ENCODE results near the gene MACROD2.

The MACROD2 gene

GRCh38 chr20:15579688-15580087 lies 1584.4 kb downstream of the MACROD2 start:
- DNase-seq (ENCODE audit: low spot score), result no peak

- no peak for DNase-seq (ENCODE audit: low spot score)
Measured at GRCh38 chr20:15582146-15582760, 1586.9 kb downstream of the MACROD2 start.

DNA sequence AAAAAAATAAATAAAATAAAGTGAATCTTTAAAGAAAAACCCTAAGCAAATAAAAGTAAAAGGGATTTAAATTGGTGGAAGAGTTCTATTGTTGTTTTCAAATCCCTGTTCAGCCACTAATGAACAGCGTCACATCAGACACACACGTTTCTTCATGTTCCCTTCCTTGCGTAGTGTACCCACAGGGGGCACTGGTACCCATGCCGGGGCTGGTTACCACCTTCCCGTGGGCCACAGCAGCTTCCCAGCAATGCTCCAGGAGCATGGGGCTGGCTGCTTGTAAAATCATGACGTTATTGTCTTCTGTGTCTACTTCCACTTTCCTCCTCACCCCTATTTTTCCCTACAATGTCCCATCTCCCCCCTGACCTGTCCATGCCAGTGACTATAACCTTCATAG lies 1589.2 kb downstream of the MACROD2 start:
- no peak for DNase-seq (ENCODE audit: low spot score)

DNA sequence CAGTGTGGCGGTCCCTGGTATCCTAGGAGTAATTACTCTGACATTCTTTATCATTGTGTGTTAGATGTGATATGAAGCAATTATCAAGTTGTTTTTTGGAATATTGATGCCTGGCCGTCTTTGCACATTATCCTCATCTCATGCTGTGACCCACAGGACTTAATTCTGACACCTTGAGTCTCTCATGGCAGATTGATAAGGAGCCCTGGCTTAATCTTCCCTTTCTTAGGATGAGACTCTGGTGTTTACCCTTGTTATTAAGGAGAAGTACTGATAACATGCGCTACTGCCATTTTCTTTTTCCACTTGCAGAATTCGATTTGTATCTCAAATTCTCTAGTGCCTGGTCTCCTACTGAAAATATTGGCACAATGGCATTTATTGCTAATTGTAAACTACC lies 1597.8 kb downstream of the MACROD2 start:
- DNase-seq (ENCODE audit: low spot score), result no peak

GRCh38 chr20:15594158-15594695 lies 1598.9 kb downstream of the MACROD2 start:
- DNase-seq (ENCODE audit: low spot score), result no peak

DNA sequence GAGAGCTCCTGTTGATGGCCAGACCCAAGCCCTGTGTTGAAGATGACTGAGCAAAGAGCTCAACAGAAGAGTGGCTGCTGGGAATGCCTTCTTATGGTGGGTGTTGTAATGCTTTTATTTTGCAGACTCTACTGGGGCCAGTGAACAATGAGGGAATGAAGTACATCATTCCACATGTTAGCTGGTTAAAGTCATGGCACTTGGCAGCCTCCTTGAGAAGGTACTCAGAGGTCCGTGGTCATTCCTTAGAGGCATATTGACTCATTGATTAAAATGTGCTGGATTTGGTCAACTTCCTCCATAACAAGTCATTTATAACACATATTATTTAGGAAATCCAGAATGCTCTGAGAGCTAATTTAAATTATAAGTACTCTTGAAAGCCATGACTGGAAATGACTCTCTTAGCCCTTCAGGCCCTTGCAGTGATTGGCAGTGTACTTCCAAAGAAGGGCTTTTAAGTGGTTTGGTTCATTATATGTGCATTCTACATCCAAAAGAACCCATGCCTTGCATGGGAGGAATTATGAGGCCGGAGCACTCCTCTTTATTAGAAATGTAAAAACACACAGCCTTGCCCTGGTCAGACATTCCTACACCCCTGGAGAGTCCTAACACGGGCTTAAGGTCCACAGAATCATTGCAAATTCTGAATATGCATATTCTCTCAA lies 1601.0 kb downstream of the MACROD2 start:
- DNase-seq (ENCODE audit: low spot score), result no peak

- no peak for DNase-seq (ENCODE audit: low spot score)
Measured at GRCh38 chr20:15597306-15597705, 1602.0 kb downstream of the MACROD2 start.

DNA sequence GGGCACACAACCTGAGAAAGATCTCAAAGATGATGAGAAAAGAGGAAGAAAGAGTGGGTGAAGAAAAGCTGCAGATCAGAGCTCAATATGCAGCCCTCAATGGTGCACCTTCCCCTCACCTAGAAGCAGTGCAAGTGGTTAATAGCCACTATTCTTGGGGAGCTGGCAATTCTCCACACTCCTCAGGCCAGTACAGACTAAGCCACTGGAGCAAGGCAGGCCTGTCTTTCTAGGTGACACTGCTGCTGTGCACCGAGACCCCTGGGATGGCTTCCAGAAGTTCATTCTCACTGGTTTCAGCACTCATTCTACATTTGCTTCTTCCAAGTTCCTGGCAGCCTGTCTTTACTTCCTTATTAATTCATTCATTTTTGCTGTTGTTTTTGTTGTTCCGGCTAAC lies 1604.6 kb downstream of the MACROD2 start:
- DNase-seq (ENCODE audit: low spot score), result no peak

- DNase-seq (ENCODE audit: low spot score), result no peak
Measured at GRCh38 chr20:15600565-15600964, 1605.2 kb downstream of the MACROD2 start.

GRCh38 chr20:15603506-15603905 lies 1608.2 kb downstream of the MACROD2 start:
- no peak for DNase-seq (ENCODE audit: low spot score)

DNA sequence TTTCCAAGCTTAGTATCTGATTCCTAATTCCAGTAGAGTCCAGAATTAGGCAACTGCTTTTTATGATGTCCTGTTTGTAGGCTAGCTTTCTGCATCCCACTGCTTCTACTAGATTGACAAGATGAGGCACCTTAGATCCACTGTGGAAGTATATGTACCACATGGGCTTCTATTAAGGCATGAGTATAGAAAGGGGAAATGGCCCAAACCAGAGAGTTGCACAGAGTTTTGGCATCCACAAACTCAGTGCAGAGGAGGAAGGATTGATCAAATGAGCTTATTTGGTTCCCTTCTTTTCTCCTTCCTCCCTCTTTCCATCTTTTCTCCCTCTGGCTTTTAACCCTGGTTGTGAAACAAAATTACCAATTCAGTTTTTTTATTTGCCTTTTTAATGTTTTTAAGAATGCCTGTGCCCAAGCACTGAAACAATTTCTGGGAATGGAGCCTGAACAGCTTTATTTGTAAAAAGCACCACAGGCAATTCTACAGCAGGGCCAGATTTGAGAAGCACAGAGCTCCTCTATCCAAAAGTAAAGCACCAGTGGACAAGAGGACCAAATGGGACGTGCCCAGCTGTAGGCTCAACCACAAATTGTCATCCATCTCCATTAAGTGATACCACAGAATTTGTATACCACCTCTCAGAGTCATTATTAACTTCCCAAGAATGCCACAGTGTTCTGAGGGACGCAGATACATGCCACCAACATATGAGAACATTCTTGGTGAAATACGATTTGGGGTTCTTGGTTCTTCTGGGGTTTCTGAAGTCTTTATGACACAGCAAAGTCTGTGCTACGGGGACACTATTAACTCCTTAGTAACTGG lies 1608.9 kb downstream of the MACROD2 start:
- no peak for DNase-seq (ENCODE audit: low spot score)

DNA sequence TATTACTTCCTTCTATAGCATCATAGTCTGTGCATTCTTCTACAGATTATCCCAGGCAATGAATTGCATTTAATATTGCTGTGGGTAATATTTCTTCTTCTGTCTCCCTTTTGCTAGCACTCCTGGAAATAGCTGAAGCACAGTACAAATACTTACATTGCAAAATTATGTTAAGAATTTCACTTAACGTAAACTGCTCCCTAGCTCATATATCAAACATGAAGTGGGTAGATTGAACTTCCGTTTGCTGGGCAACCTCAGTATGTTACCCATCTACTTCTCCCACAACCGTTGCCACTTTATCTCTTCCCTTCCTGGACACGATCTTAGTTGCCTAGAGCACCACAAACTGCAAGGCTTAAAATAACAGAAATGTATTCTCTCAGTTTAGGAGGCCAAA lies 1614.6 kb downstream of the MACROD2 start:
- no peak for DNase-seq (ENCODE audit: low spot score)

GRCh38 chr20:15610787-15611186 lies 1615.5 kb downstream of the MACROD2 start:
- DNase-seq (ENCODE audit: low spot score), result no peak

DNA sequence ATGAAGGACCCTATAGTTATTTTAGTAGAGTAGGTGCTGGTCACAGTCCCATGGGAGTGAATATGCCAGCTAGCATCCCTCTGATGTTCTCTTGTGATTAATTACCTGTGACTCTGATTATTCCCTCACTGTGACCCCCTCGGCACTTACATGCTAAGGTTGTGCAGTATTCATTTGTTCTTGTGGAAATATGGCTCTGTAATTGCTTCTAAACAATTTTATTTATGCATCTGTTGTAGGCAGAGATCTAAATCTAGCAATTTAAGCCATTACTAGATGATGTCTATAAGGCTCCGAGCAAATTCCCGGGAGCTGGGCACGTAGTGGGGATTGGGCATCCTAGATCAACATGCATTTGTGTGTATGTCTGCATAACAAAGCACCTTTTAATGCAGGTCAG lies 1616.2 kb downstream of the MACROD2 start:
- DNase-seq (ENCODE audit: low spot score), result no peak

- no peak for DNase-seq (ENCODE audit: low spot score)
Measured at GRCh38 chr20:15612198-15612597, 1616.9 kb downstream of the MACROD2 start.

DNA sequence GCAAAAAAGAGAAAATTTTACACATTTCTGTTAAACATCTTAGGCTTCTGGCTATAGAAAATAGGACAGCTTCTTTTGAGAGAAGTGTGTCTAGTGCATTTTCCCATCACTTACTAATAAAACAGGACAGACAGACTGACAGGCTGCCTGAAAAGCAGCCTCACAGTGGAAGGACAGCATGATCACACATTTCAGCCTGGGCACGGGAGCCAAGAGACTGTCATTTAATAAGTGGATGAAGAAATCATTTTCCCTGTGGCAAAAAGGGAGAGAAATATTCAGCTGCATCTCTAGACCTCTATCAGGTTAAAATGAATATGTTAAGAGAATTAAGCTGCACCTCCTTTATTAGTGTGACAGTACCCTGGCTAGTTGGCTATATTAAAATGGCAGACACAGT lies 1617.5 kb downstream of the MACROD2 start:
- no peak for DNase-seq (ENCODE audit: low spot score)

DNA sequence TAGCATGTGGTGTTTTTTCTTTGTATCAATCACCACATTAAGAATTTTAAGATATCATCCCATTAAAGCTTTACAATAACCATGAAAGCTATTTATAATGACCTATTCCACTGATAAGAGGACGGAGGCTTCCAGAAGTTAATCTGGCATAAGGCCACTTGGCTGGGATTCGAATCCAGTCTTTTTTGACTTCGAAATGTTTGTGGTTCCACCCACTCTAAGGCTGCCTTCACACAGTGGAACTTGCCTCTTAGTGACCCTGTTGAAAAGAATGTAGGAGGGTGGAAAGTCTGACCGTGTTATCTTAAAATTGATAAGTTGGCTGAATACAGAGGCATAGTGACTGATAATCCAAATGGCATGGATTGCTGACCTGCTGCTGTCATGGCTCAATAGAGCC lies 1618.2 kb downstream of the MACROD2 start:
- no peak for DNase-seq (ENCODE audit: low spot score)

- DNase-seq (ENCODE audit: low spot score), result no peak
Measured at GRCh38 chr20:15616626-15617025, 1621.3 kb downstream of the MACROD2 start.

DNA sequence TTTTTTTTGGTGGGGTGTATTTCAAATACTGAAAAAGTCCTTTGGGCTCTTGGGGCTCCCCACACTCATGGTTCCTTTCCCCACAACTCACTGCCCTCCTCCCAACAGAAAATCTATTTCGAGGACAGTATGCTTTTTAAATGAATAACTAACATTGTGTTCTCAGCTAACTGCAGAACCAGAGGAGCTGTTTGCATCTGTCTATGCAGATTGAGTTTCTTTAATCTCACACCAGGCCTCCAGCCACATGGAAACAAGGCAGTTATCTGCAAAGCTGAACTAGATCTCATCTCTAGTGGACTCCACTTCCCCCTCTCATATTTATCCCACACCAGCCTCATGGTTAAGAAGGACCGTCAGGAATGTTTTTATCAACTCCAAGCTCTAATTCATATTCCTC lies 1622.8 kb downstream of the MACROD2 start:
- no peak for DNase-seq (ENCODE audit: low spot score)

GRCh38 chr20:15618912-15619311 lies 1623.6 kb downstream of the MACROD2 start:
- DNase-seq (ENCODE audit: low spot score), result no peak

DNA sequence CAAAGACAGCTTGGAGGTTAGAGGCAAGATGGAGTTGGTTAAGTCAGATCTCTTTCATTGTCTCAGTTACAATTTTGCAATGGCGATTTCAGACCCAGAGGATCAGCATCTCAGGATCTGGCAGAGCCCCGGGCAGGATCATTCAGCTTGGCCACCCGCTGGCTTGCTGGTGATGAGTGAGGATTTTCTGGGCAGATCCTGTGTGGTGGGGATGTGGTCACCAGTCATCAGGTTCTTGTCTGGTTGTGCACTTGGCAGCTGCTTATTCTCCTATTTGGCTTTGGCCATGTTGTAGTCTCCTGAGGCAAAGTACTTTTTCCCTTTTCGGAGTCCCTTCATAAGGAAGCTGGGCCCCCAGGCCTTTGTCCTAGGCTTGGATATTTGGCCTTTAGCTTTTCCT lies 1624.0 kb downstream of the MACROD2 start:
- no peak for DNase-seq (ENCODE audit: low spot score)

- DNase-seq (ENCODE audit: low spot score), result no peak
Measured at GRCh38 chr20:15619816-15620215, 1624.5 kb downstream of the MACROD2 start.

DNA sequence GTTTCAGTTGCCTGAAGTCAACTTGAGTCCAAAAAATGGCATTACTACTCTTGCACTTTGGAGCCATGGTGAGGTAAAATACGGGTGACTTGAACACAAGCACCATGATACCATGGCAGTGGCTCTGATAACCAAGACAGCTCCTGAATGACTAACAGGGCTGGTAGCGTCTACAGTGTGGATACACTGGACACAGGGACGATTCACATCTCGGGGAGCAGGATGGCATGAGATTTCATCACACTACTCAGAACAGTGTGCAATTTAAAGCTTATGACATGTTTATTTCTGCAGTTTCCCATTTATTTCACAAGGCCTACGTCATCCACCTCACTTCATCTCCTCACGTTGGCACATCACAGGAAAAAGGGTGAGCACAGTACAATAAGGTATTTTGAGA lies 1627.1 kb downstream of the MACROD2 start:
- no peak for DNase-seq (ENCODE audit: low spot score)
